Measurements from ENCODE around the gene KRTAP10-4. TPM values are rescaled to one million over a fixed set of nuclear protein-coding genes. Genes with fewer than 3 reads are reported as not detected.

The KRTAP10-4 gene
- total and polyA plus RNA-seq, 2 donors (not counting 1 experiment from before 2014, with no cell fraction given) = not detected

- Histone ChIP-seq H2AFZ (ENCODE audit: low read length) (no peak overlapping the region), H3K9ac (ENCODE audit: insufficient read depth, low read length) (no peak overlapping the region), H3K27me3 (ENCODE audit: control insufficient read depth, insufficient read depth, low read length) (no peaks in the 10 kb centered on the region), H3K9me3 (ENCODE audit: control insufficient read depth, insufficient read depth, low read depth, low read length) (no peaks in the 10 kb centered on the region), H3K27ac (ENCODE audit: insufficient read depth, low read length) (no peak overlapping the region), H3K36me3 (ENCODE audit: control insufficient read depth, insufficient read depth, low read length) (no peaks in the 10 kb centered on the region), H3K4me3 (replicated peaks in 1 of 4; ENCODE audit: control extremely low read depth in 1 of 4, insufficient read depth in 1 of 4, low read depth in 3 of 4, low read length in 4 of 4) (no peak overlapping the region), H3K4me2 (ENCODE audit: extremely low read depth, insufficient read depth, low read length) (no peak overlapping the region), H3K4me1 (ENCODE audit: control insufficient read depth, extremely low read depth, insufficient read depth, low read length) (no peaks in the 10 kb centered on the region), H4K20me1 (ENCODE audit: control insufficient read depth, extremely low read depth, insufficient read depth, low read length) (no peaks in the 10 kb centered on the region), H3K79me2 (ENCODE audit: control insufficient read depth, insufficient read depth, low read length) (no peaks in the 10 kb centered on the region)
- no peak for DNase-seq (ENCODE audit: low read depth in 2 of 2)
- TF ChIP-seq, protein P1, sequence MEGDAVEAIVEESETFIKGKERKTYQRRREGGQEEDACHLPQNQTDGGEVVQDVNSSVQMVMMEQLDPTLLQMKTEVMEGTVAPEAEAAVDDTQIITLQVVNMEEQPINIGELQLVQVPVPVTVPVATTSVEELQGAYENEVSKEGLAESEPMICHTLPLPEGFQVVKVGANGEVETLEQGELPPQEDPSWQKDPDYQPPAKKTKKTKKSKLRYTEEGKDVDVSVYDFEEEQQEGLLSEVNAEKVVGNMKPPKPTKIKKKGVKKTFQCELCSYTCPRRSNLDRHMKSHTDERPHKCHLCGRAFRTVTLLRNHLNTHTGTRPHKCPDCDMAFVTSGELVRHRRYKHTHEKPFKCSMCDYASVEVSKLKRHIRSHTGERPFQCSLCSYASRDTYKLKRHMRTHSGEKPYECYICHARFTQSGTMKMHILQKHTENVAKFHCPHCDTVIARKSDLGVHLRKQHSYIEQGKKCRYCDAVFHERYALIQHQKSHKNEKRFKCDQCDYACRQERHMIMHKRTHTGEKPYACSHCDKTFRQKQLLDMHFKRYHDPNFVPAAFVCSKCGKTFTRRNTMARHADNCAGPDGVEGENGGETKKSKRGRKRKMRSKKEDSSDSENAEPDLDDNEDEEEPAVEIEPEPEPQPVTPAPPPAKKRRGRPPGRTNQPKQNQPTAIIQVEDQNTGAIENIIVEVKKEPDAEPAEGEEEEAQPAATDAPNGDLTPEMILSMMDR (conservative IDR thresholded peaks at IDR 0.05 in 1 of 2, IDR thresholded peaks at IDR 0.05 in 1 of 2; ENCODE audit: low read depth in 1 of 2, low read length in 2 of 2) = no peak
- no peak for TF ChIP-seq EZH2 (IDR thresholded peaks at IDR 0.05; ENCODE audit: low read length, missing control alignments)
These were observed 40.0 kb downstream of the KRTAP10-4 start for GRCh38 chr21:44613386-44614155.

GRCh38 chr21:44614161-44614631 is 40.7 kb downstream of the KRTAP10-4 start:
- no peaks in the 10 kb centered on the region for H3K9me3 ChIP-seq (ENCODE audit: control insufficient read depth, insufficient read depth, low read depth, low read length)
- H3K4me3 ChIP-seq (replicated peaks in 1 of 4; ENCODE audit: control extremely low read depth in 1 of 4, insufficient read depth in 1 of 4, low read depth in 3 of 4, low read length in 4 of 4) = no peak overlapping the region
- H3K4me1 ChIP-seq (ENCODE audit: control insufficient read depth, extremely low read depth, insufficient read depth, low read length) = no peaks in the 10 kb centered on the region
- DNase-seq (ENCODE audit: low read depth in 2 of 2) = no peak
- no peak overlapping the region for H3K9ac ChIP-seq (ENCODE audit: insufficient read depth, low read length)
- no peaks in the 10 kb centered on the region for H3K36me3 ChIP-seq (ENCODE audit: control insufficient read depth, insufficient read depth, low read length)
- H3K4me2 ChIP-seq (ENCODE audit: extremely low read depth, insufficient read depth, low read length) = no peak overlapping the region
- H3K27me3 ChIP-seq (ENCODE audit: control insufficient read depth, insufficient read depth, low read length) = no peaks in the 10 kb centered on the region
- H3K79me2 ChIP-seq (ENCODE audit: control insufficient read depth, insufficient read depth, low read length) = no peaks in the 10 kb centered on the region
- TF ChIP-seq, protein P1 (conservative IDR thresholded peaks at IDR 0.05 in 1 of 2, IDR thresholded peaks at IDR 0.05 in 1 of 2; ENCODE audit: low read depth in 1 of 2, low read length in 2 of 2) = no peak
- TF ChIP-seq EZH2 (IDR thresholded peaks at IDR 0.05; ENCODE audit: low read length, missing control alignments) = no peak
- no peak overlapping the region for H2AFZ ChIP-seq (ENCODE audit: low read length)
- H4K20me1 ChIP-seq (ENCODE audit: control insufficient read depth, extremely low read depth, insufficient read depth, low read length) = no peaks in the 10 kb centered on the region
- no peak overlapping the region for H3K27ac ChIP-seq (ENCODE audit: insufficient read depth, low read length)

GRCh38 chr21:44614961-44615391 is 41.4 kb downstream of the KRTAP10-4 start:
- no peak overlapping the region for H3K4me3 ChIP-seq (replicated peaks in 1 of 4; ENCODE audit: control extremely low read depth in 1 of 4, insufficient read depth in 1 of 4, low read depth in 3 of 4, low read length in 4 of 4)
- H4K20me1 ChIP-seq (ENCODE audit: control insufficient read depth, extremely low read depth, insufficient read depth, low read length) = no peaks in the 10 kb centered on the region
- no peak overlapping the region for H3K4me2 ChIP-seq (ENCODE audit: extremely low read depth, insufficient read depth, low read length)
- no peaks in the 10 kb centered on the region for H3K9me3 ChIP-seq (ENCODE audit: control insufficient read depth, insufficient read depth, low read depth, low read length)
- H3K27ac ChIP-seq (ENCODE audit: insufficient read depth, low read length) = no peak overlapping the region
- no peaks in the 10 kb centered on the region for H3K36me3 ChIP-seq (ENCODE audit: control insufficient read depth, insufficient read depth, low read length)
- H3K79me2 ChIP-seq (ENCODE audit: control insufficient read depth, insufficient read depth, low read length) = no peaks in the 10 kb centered on the region
- no peak for DNase-seq (ENCODE audit: low read depth in 2 of 2)
- no peak overlapping the region for H3K9ac ChIP-seq (ENCODE audit: insufficient read depth, low read length)
- no peaks in the 10 kb centered on the region for H3K4me1 ChIP-seq (ENCODE audit: control insufficient read depth, extremely low read depth, insufficient read depth, low read length)
- no peaks in the 10 kb centered on the region for H3K27me3 ChIP-seq (ENCODE audit: control insufficient read depth, insufficient read depth, low read length)
- TF ChIP-seq, protein P1 (conservative IDR thresholded peaks at IDR 0.05 in 1 of 2, IDR thresholded peaks at IDR 0.05 in 1 of 2; ENCODE audit: low read depth in 1 of 2, low read length in 2 of 2) = no peak
- no peak for TF ChIP-seq EZH2 (IDR thresholded peaks at IDR 0.05; ENCODE audit: low read length, missing control alignments)
- H2AFZ ChIP-seq (ENCODE audit: low read length) = no peak overlapping the region
